ENCODE results near the gene LRAT.

GRCh38 chr4:154736770-154737169 is 7.0 kb upstream of the LRAT start:
- no peak for TF ChIP-seq CTCF (IDR thresholded peaks at IDR 0.05)
- no peak for TF ChIP-seq EZH2phosphoT487 (IDR thresholded peaks at IDR 0.05)
- TF ChIP-seq EZH2 (IDR thresholded peaks at IDR 0.05) = no peak

Data from neural progenitor cell (in vitro differentiated cells).